Lower leg skin (tissue), 3 donors: ENCODE measurements around the gene LY6G6C.

ENCODE experiments used
- POLR2A ChIP-seq, 2 donors: fragments of 450-650 bp; IDR thresholded peaks; one replicate each; pipeline ENCODE4 v1.6.1; 2016 to 2017; ENCODE audit warnings: antibody characterized with exemption in 2 of 2, mild to moderate bottlenecking in 1 of 2, moderate library complexity in 1 of 2
- TF ChIP-seq, protein P1 (sequence below), 3 donors: fragments of 450-650 bp; IDR thresholded peaks; one replicate each; pipeline ENCODE4 v1.5.1; 2016; ENCODE audit warnings: antibody characterized with exemption in 3 of 3, mild to moderate bottlenecking in 3 of 3, moderate library complexity in 2 of 3

DNA sequence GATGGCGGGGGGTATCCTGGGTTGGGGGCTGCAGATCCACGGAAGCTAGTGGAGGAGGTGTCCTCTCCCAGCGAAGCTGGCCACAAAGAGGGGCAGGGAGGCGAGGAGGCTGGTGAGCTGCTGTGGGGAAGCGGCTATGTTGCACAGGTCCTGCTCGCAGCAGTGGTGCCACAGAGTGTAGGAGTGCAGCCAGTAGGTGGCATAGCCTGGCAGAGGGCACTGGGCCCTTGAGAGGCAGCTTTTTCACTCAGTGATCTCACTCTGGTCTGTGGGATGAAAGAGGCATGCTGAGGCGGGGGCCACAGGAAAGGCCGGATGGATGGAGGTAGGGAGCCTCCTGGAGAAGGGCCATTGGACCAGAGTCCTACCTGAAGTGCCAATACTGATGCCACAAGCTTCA is 9.2 kb downstream of the LY6G6C start:
- TF ChIP-seq, protein P1, sequence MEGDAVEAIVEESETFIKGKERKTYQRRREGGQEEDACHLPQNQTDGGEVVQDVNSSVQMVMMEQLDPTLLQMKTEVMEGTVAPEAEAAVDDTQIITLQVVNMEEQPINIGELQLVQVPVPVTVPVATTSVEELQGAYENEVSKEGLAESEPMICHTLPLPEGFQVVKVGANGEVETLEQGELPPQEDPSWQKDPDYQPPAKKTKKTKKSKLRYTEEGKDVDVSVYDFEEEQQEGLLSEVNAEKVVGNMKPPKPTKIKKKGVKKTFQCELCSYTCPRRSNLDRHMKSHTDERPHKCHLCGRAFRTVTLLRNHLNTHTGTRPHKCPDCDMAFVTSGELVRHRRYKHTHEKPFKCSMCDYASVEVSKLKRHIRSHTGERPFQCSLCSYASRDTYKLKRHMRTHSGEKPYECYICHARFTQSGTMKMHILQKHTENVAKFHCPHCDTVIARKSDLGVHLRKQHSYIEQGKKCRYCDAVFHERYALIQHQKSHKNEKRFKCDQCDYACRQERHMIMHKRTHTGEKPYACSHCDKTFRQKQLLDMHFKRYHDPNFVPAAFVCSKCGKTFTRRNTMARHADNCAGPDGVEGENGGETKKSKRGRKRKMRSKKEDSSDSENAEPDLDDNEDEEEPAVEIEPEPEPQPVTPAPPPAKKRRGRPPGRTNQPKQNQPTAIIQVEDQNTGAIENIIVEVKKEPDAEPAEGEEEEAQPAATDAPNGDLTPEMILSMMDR (IDR thresholded peaks at IDR 0.05) = no peak
- TF ChIP-seq POLR2A (IDR thresholded peaks at IDR 0.05) = no peak
